ENCODE measurements around the gene SERPINE2.
"Not testable (repeated sequence)": the region's sequence is repeated elsewhere in the genome, so short reads cannot be mapped to it uniquely, and the experiment has no call there.

SERPINE2 gene

DNA sequence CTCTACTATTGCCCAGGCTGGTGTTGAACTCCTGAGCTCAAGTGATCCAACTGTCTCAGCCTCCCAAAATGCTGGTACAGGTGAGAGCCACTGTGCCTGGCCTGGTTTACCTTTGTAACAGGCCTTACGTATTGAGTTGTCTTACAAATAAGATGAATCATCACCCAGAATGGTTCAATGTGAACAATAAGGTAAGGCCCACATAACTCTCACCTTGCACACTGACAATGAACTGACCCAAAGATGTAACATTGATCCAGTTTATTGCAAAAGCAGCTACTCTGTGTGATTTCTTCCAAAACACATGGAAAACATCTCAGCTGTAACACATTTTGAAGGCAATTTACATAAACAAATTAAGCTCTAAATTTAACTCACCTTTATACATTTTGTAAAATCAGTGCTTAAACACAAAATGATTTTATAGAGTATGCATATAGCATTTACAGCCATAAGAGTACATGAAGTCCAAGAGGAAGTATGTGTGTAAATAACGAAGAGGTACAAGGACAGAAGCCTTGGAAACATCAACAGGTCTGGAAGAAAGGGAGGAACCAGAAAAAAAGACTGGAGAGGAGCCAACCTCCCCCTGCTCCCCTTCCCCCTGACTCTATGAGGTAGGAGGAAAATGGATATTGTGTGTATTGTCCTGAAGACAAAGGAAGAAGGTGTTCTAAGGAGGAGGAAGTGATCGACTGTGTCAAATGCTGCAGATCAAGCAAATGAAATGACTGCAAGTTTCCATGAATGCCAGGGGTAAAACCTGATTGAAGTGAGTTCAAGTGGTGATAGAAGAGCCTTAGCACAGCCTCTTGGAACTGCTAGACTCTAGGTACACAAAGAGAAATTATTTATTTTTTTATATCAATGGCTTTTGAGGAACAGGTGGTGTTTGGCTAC is 88.4 kb downstream of the SERPINE2 start:
- in situ Hi-C loops (cut with HindIII; ENCODE audit: low pct_unique_long_range_greater_than_20kb, low sequenced_read_pairs): no loop called here
- no peak for TF ChIP-seq JUND (IDR thresholded peaks at IDR 0.05; ENCODE audit: low read depth)
- no peak for DNase-seq (ENCODE audit: low read depth in 1 of 2, low spot score in 1 of 2)

DNA sequence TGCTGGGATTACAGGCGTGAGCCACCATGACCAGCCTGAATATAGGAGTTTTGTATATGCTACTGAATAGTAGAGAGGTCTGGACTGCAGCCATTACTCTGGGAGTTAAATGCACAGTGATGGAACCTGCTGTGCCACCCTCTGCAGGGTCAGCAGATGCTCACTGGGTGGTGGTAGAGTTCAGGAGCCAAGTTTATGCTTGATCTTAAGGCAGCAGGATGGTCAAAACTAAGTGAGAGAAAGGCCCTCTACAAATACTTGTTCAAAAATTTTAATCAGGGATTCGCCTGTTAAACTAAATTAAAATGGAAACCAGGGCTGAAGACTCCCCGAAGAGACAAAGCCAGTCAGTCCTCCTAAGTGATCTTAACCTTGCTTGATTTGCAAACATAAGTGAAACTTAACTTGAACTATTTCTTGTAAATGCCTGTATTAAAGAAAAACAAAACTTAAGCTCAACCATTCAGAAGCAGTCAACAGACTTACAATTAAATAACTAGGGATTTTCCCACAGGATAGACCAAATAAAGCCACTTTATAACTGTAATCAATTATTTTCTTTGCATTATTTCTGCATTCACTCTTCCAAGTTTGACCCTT is 89.7 kb downstream of the SERPINE2 start:
- DNase-seq (ENCODE audit: low read depth in 1 of 2, low spot score in 1 of 2): no peak
- TF ChIP-seq JUND (IDR thresholded peaks at IDR 0.05; ENCODE audit: low read depth): no peak
- in situ Hi-C loops (cut with HindIII; ENCODE audit: low pct_unique_long_range_greater_than_20kb, low sequenced_read_pairs): no loop called here

DNA sequence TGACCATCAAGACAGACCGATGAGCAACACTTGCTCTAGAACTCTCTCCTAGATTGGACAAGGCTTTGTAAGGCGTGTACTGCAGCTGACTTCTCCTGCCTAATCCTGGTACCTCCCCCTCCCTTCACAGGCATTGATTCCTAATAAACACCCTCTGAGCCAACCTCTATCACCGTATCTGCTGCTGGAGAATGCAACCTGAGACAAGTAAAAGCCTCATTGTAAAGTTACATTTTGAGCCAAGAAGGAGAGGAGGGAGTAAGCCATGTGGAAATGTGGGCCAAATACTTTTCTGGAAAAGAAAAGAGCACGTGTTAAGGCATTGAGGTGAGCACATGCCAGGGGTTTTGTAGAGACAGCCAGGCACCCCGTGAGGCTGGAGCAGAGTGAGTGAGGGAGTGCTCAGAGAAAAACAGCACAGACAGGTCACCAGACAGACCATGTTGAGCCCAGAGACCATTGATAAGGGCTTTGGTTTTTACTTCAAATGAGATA is 91.3 kb downstream of the SERPINE2 start:
- no peak for TF ChIP-seq JUND (IDR thresholded peaks at IDR 0.05; ENCODE audit: low read depth)
- in situ Hi-C loops (cut with HindIII; ENCODE audit: low pct_unique_long_range_greater_than_20kb, low sequenced_read_pairs): no loop called here
- DNase-seq (ENCODE audit: low read depth in 1 of 2, low spot score in 1 of 2): no peak

DNA sequence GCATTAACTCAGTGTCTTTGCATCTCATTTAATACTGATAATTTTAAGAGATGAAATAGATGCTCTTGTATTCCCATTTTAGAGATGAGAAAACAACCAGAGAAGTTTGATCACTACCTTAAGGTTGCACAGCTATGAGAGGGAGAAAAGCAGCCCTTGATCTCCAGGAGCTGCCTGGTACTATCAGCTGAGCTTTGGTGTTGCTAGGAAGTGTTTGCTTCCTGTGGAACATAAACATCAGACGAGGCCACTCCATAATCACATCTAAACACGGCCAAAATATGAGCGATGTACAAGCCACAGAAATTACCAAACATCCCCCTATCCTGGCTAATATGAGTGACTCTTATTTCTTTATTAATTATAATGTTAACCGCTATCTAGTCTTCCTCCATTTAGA is 93.3 kb downstream of the SERPINE2 start:
- DNase-seq (ENCODE audit: low read depth in 1 of 2, low spot score in 1 of 2): no peak
- no peak for TF ChIP-seq JUND (IDR thresholded peaks at IDR 0.05; ENCODE audit: low read depth)
- in situ Hi-C loops (cut with HindIII; ENCODE audit: low pct_unique_long_range_greater_than_20kb, low sequenced_read_pairs): no loop called here

DNA sequence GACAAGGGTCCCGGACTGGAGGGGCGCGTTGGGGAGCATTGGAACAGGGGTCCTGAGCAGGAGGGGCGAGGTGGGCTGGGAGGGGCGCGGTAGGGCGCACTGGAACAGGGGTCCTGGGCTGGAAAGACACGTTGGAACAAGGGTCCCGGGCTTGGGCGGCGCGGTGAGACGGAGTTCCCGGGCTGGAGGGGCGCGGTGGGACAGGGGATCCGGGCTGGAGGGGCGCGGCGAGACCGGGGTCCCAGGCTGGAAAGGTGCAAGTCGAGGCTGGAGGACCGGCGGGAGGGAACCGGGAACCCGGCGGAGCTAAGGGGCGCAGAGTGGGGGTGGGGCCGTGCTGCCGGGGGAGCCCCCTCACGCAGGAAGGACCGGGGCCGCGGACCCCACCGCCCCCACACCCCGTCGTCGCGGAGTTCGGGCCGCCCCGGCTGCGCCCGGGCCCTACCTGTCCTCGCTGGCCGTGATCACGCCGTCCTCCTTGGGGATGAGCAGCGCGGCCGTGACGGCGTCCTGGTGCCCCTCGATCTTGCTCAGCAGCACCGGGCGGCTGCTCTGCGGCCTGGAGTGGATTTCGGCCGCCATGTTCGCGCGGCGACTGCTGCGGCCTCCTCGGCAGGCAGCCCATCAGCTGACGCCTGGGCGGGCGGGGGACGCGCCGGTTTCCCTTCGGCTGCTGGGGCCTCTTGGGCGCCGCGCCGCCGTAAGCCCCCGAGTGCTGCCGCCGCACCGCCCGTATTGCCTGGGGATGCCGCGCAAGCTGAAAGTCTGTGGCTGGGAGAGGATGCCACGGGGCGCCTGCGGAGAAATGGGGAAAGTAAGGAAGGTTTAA is 94.2 kb downstream of the SERPINE2 start, which contains the start of gene WDFY1:
Gene WDFY1, minus strand, starts transcription at position 633 of the 829 bp plus-strand sequence. Its CDS starts 51 bp downstream, at position 582.
- TF ChIP-seq JUND (IDR thresholded peaks at IDR 0.05; ENCODE audit: low read depth): no peak
- DNase-seq (ENCODE audit: low read depth in 1 of 2, low spot score in 1 of 2): peak; percentile 84 to 87
- in situ Hi-C loops (cut with HindIII; ENCODE audit: low pct_unique_long_range_greater_than_20kb, low sequenced_read_pairs): no loop called here

DNA sequence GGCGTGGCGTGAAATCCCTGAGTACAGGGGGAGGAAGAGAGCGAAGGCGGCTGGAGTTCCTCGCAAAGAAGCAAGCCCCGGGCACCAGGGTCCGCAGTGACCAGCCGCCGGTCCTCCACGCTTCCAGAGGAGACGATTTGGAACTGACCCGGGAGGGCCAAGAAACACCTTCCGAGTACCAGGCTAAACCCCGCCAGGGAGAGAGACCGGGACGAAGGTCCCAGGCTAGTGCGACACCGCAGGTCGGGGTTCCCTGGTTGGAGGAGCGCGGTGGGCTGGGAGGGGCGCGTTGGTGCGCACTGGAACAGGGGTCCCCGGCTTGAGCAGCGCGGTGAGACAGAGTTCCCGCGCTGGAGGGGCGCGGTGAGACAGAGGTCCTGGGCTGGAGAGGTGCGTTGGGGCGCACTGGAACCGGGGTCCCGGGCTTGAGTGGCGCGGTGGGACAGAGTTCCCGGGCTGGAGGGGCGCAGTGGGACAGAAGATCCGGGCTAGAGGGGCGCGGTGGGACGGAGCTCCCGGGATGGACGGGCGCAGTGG is 94.9 kb downstream of the SERPINE2 start:
- no peak for DNase-seq (ENCODE audit: low read depth in 1 of 2, low spot score in 1 of 2)
- in situ Hi-C loops (cut with HindIII; ENCODE audit: low pct_unique_long_range_greater_than_20kb, low sequenced_read_pairs): no loop called here
- no peak for TF ChIP-seq JUND (IDR thresholded peaks at IDR 0.05; ENCODE audit: low read depth)

DNA sequence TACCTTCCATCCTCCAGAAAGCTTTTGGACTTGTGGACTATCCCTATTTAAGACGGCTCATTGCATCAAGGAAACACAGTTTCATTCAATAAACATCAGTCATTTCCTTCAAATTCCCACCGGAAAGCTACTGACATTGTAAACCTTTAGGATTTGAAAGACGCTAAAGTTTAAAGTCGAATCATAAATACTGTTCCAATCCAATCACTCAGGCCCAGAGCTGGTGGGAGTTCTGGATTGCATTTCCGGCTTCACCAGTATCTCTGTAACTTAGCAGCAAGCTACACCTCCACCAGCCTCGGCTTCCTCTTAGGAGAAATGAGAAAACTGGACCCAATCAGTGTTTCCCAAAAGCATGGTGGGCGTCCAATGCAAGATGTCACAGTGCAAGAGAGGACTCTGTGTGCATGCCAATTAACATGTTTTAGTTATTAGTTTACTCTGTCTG is 95.5 kb downstream of the SERPINE2 start:
- no peak for TF ChIP-seq JUND (IDR thresholded peaks at IDR 0.05; ENCODE audit: low read depth)
- in situ Hi-C loops (cut with HindIII; ENCODE audit: low pct_unique_long_range_greater_than_20kb, low sequenced_read_pairs): no loop called here
- DNase-seq (ENCODE audit: low read depth in 1 of 2, low spot score in 1 of 2): no peak

DNA sequence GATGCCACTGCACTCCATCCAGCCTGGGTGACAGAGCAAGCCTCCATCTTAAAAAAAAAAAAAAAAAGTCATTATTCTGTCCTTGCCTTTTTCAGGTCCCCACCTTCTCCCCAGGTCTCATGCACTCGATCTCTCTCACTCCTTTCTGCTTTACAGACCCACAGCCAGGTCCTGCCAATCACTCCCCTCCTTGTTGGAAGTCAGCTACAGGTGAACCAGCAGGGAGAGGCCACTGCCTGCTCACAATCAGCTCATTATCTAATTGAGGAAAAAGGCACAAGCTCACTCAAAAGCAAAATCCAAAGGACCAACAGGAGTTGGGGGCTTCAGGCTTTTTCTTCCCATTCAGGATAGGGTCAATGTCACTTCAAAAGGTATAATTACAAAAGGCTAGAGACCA is 96.0 kb downstream of the SERPINE2 start:
- in situ Hi-C loops (cut with HindIII; ENCODE audit: low pct_unique_long_range_greater_than_20kb, low sequenced_read_pairs): no loop called here
- no peak for TF ChIP-seq JUND (IDR thresholded peaks at IDR 0.05; ENCODE audit: low read depth)
- no peak for DNase-seq (ENCODE audit: low read depth in 1 of 2, low spot score in 1 of 2)

DNA sequence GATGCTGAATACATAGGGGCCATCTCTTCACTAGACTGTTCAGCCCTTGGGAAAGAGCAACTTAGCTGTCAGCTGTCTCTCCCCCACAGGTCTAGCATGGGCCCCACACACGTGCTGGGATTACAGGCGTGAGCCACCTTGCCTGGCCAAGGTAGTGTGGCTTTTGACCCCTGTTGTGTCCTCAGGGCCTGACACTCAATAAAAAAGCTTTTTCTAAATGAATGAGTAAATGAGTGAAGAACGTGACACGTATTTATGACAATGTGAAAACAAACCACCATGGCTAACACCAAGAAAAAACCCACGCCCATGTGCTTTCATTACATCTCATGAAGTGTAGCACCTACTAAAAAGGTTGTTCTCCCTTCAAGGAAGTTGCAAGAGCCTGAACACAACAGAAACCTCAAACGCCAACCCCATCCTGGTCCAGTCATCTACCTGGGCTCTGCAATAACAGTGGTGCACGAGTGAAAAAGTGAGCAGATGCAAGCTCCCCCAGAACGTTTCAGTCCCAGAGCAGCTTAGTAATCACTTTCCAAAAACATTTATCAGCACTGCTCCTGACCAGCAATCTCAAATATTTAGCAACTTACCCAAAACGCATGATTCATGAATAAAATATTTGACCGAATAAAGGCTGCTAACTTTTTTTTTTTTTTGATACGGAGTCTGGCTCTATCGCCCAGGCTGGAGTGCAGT is 97.4 kb downstream of the SERPINE2 start:
- DNase-seq (ENCODE audit: low read depth in 1 of 2, low spot score in 1 of 2): no peak
- TF ChIP-seq JUND (IDR thresholded peaks at IDR 0.05; ENCODE audit: low read depth): no peak
- in situ Hi-C loops (cut with HindIII; ENCODE audit: low pct_unique_long_range_greater_than_20kb, low sequenced_read_pairs): no loop called here

DNA sequence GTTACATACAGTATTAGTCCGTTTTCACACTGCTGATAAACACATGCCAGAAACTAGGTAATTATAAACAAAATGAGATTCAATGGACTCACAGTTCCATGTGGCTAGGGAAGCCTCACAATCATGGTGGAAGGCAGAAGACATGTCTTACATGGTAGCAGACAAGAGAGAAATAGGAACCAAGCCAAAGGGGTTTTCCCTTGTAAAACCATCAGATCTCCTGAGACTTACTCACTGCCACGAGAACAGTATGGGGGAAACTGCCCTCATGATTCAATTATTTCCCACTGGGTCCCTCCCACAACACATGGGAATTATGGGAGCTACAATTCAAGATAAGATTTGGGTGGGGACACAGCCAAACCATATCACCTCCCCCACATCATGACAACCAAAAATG is 99.6 kb downstream of the SERPINE2 start:
- in situ Hi-C loops (cut with HindIII; ENCODE audit: low pct_unique_long_range_greater_than_20kb, low sequenced_read_pairs); DNase-seq (ENCODE audit: low read depth in 1 of 2, low spot score in 1 of 2): not testable (repeated sequence)

DNA sequence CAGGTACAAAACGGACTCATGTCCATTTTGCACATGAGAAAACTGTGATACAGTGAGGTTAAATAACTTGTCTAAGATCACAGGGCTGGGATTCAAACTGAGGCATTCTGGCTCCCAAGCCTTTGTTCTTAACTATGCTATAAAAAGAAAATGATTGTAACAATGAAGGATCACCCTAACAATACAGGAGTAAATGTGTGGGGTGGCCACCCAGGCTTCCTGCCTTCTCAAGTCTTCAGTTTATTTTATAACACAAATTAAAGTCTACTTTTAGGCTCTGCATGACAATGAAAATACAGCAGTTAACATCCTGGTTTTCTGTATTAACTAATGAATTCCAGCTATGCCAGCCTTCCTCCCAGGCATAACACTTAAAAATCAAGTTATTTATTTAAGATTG is 101.6 kb downstream of the SERPINE2 start:
- DNase-seq (ENCODE audit: low read depth in 1 of 2, low spot score in 1 of 2): no peak
- TF ChIP-seq JUND (IDR thresholded peaks at IDR 0.05; ENCODE audit: low read depth): no peak
- in situ Hi-C loops (cut with HindIII; ENCODE audit: low pct_unique_long_range_greater_than_20kb, low sequenced_read_pairs): no loop called here

DNA sequence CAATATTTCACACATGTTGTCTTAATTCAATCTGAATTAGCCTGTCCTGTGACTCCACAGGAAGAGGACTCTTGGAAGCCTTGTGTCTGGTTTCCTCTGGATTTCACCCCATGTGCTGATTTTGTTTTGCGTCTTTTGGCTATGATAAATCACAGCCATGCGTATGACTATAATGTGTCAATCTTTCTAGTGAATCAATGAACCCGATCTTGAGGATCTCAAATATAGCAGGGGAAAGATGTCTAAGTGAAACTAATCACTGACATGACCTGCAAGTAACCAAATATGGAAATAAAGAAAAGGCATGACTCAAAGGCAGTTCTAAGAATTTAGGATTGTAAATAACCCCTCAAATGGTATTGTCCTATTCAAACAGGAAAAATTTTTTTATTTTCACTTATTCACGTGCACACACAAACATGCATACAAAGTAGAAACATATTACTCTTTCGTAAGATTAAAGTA is 102.2 kb downstream of the SERPINE2 start:
- no peak for DNase-seq (ENCODE audit: low read depth in 1 of 2, low spot score in 1 of 2)
- in situ Hi-C loops (cut with HindIII; ENCODE audit: low pct_unique_long_range_greater_than_20kb, low sequenced_read_pairs): no loop called here
- no peak for TF ChIP-seq JUND (IDR thresholded peaks at IDR 0.05; ENCODE audit: low read depth)
